DOHH2 (cell line): ENCODE measurements around the gene ZMAT5.

Experiments
- H3F3A ChIP-seq: fragments of 200-600 bp; sonication (generic), shearing (Covaris generic); 2 replicates; pipeline ENCODE4 v1.6.0; 2016; ENCODE audit warnings: antibody characterized with exemption, mild to moderate bottlenecking; ENCODE audit not compliant: control insufficient read depth, insufficient read depth
- H3K27ac ChIP-seq: fragments of 200-600 bp; sonication (generic); 2 replicates; pipeline ENCODE4 v1.5.1; 2014; ENCODE audit warnings: low read depth, mild to moderate bottlenecking, low read length, moderate library complexity
- H3K27me3 ChIP-seq: fragments of 200-600 bp; sonication (generic); 2 replicates; pipeline ENCODE4 v1.6.1; 2014; ENCODE audit warnings: mild to moderate bottlenecking, low read length, mixed read lengths; ENCODE audit not compliant: control insufficient read depth
- H3K36me3 ChIP-seq: fragments of 200-600 bp; sonication (generic); 2 replicates; pipeline ENCODE4 v1.6.1; 2014; ENCODE audit warnings: mild to moderate bottlenecking, low read length, moderate library complexity, mixed read lengths; ENCODE audit not compliant: control insufficient read depth
- H3K4me1 ChIP-seq: fragments of 200-600 bp; sonication (generic); 2 replicates; pipeline ENCODE4 v1.6.1; 2014; ENCODE audit warnings: mild to moderate bottlenecking, low read length, mixed read lengths; ENCODE audit not compliant: control insufficient read depth
- H3K4me2 ChIP-seq: fragments of 200-600 bp; sonication (generic); 2 replicates; pipeline ENCODE4 v1.6.0; 2014; ENCODE audit warnings: mild to moderate bottlenecking, low read length, moderate library complexity
- H3K4me3 ChIP-seq: fragments of 200-600 bp; sonication (generic); 2 replicates; pipeline ENCODE4 v1.5.1; 2014; ENCODE audit warnings: mild to moderate bottlenecking, low read length, mixed read lengths
- H3K79me2 ChIP-seq: fragments of 200-600 bp; sonication (generic); 2 replicates; pipeline ENCODE4 v1.6.1; 2014; ENCODE audit warnings: mild to moderate bottlenecking, low read length, mixed read lengths; ENCODE audit not compliant: control insufficient read depth
- H3K9me2 ChIP-seq: fragments of 200-600 bp; sonication (generic); replicated peaks from 2 replicates; pipeline ENCODE4 v1.6.1; 2014; ENCODE audit warnings: mild to moderate bottlenecking, low read length, mixed read lengths; ENCODE audit not compliant: control insufficient read depth
- H3K9me3 ChIP-seq: fragments of 200-600 bp; sonication (generic); 2 replicates; pipeline ENCODE4 v1.6.1; 2014; ENCODE audit warnings: antibody characterized with exemption, low read length, mixed read lengths; ENCODE audit not compliant: control insufficient read depth, insufficient read depth
- H4K20me1 ChIP-seq: fragments of 200-600 bp; sonication (generic); 2 replicates; pipeline ENCODE4 v1.6.0; 2014; ENCODE audit warnings: low read depth, mild to moderate bottlenecking, antibody characterized with exemption, low read length, moderate library complexity; ENCODE audit not compliant: control insufficient read depth, insufficient read depth
- CTCF ChIP-seq: fragments of 200-600 bp; sonication (generic); IDR thresholded peaks from one replicate; pipeline ENCODE4 v1.5.1; 2014; ENCODE audit warnings: antibody characterized with exemption, mild to moderate bottlenecking, low read depth, low read length; ENCODE audit not compliant: poor library complexity, severe bottlenecking
- EZH2phosphoT487 ChIP-seq: fragments of 200-600 bp; sonication (generic); IDR thresholded peaks from 2 replicates; pipeline ENCODE4 v1.6.1; 2017; ENCODE audit warnings: borderline replicate concordance, mild to moderate bottlenecking, antibody characterized with exemption, low read length, moderate library complexity, mixed read lengths

The ZMAT5 gene

GRCh38 chr22:29734406-29734805 is 32.4 kb downstream of the ZMAT5 start:
- H3K4me1 ChIP-seq: no peaks in the 10 kb centered on the region
- H3K27ac ChIP-seq: no peak overlapping the region
- no peaks in the 10 kb centered on the region for H3K9me2 ChIP-seq
- no peaks in the 10 kb centered on the region for H4K20me1 ChIP-seq
- TF ChIP-seq CTCF (no peak), EZH2phosphoT487 (no peak)
- H3K4me3 ChIP-seq: no peak overlapping the region
- no peak overlapping the region for H3K4me2 ChIP-seq
- no peaks in the 10 kb centered on the region for H3K27me3 ChIP-seq
- no peaks in the 10 kb centered on the region for H3K9me3 ChIP-seq
- H3F3A ChIP-seq: no peaks in the 10 kb centered on the region
- H3K36me3 ChIP-seq: no peaks in the 10 kb centered on the region
- no peaks in the 10 kb centered on the region for H3K79me2 ChIP-seq

- Histone ChIP-seq H3K4me1 (no peaks in the 10 kb centered on the region), H3K79me2 (no peaks in the 10 kb centered on the region), H3F3A (no peaks in the 10 kb centered on the region), H3K36me3 (no peaks in the 10 kb centered on the region), H3K27me3 (no peaks in the 10 kb centered on the region), H4K20me1 (no peaks in the 10 kb centered on the region), H3K4me2 (no peak overlapping the region), H3K27ac (no peak overlapping the region), H3K9me3 (no peaks in the 10 kb centered on the region), H3K9me2 (no peaks in the 10 kb centered on the region), H3K4me3 (no peak overlapping the region)
- TF ChIP-seq EZH2phosphoT487: no peak
- no peak for TF ChIP-seq CTCF
Measured at GRCh38 chr22:29733362-29734201, 33.2 kb downstream of the ZMAT5 start.

GRCh38 chr22:29732883-29733282 is 33.9 kb downstream of the ZMAT5 start:
- H3K4me3 ChIP-seq: no peak overlapping the region
- H3K36me3 ChIP-seq: no peaks in the 10 kb centered on the region
- no peak overlapping the region for H3K4me2 ChIP-seq
- no peaks in the 10 kb centered on the region for H3F3A ChIP-seq
- H3K27me3 ChIP-seq: no peaks in the 10 kb centered on the region
- no peaks in the 10 kb centered on the region for H3K4me1 ChIP-seq
- TF ChIP-seq CTCF: no peak
- TF ChIP-seq EZH2phosphoT487: no peak
- H3K9me3 ChIP-seq: no peaks in the 10 kb centered on the region
- no peaks in the 10 kb centered on the region for H4K20me1 ChIP-seq
- H3K27ac ChIP-seq: no peak overlapping the region
- no peaks in the 10 kb centered on the region for H3K79me2 ChIP-seq
- H3K9me2 ChIP-seq: no peaks in the 10 kb centered on the region
